Gastroesophageal sphincter (tissue), 4 donors: ENCODE measurements around the gene SMIM38. TPM values are rescaled to one million over a fixed set of nuclear protein-coding genes. Genes with fewer than 3 reads are reported as not detected.

ENCODE experiments used
- ATAC-seq: fragments of 150-250 bp; one replicate; pipeline ENCODE4 v1.9.1; 2016; ENCODE audit warnings: mild to moderate bottlenecking, moderate library complexity
- H3K27ac ChIP-seq, 4 donors: fragments of 200-600 bp; sonication (generic) in 3 of 4; 1 replicate in 3 of 4; 2 replicates in 1 of 4; pipeline ENCODE4 v1.5.1; 2016 to 2019
- H3K27me3 ChIP-seq: fragments of 200-600 bp; sonication (generic); one replicate; pipeline ENCODE4 v1.5.1; 2019
- H3K36me3 ChIP-seq, 2 donors: fragments of 200-600 bp; sonication (generic); one replicate each; pipeline ENCODE4 v1.5.1; 2019; ENCODE audit warnings: control low read depth in 1 of 2
- H3K4me1 ChIP-seq, 3 donors: fragments of 200-600 bp; sonication (generic); 1 replicate in 2 of 3; 2 replicates in 1 of 3; pipeline ENCODE4 v1.5.1; 2016 to 2019; ENCODE audit warnings: control low read depth in 2 of 3
- H3K4me3 ChIP-seq, 2 donors: fragments of 200-600 bp; sonication (generic); one replicate each; pipeline ENCODE4 v1.5.1; 2019; ENCODE audit warnings: mild to moderate bottlenecking in 1 of 2, moderate library complexity in 1 of 2
- H3K9me3 ChIP-seq, 3 donors: fragments of 200-600 bp; sonication (generic); one replicate each; pipeline ENCODE4 v1.5.1; 2017 to 2019; ENCODE audit warnings: control low read depth in 2 of 3
- EP300 ChIP-seq: sonication (generic); formaldehyde crosslinking; IDR thresholded peaks from one replicate; pipeline ENCODE4 v1.6.1; 2017; ENCODE audit warnings: antibody characterized with exemption, mild to moderate bottlenecking
- POLR2A ChIP-seq, 2 donors: fragments of 450-650 bp; IDR thresholded peaks; one replicate each; pipeline ENCODE4 v1.6.1; 2017; ENCODE audit warnings: antibody characterized with exemption in 2 of 2, mild to moderate bottlenecking in 2 of 2, moderate library complexity in 1 of 2
- POLR2AphosphoS5 ChIP-seq: sonication (generic); formaldehyde crosslinking; IDR thresholded peaks from one replicate; pipeline ENCODE4 v1.6.1; 2017; ENCODE audit warnings: antibody characterized with exemption
- WGBS, 2 donors: methylation state at CpG; one replicate each; pipeline ENCODE4 v1.1.5; 2018; ENCODE audit warnings: low coverage in 1 of 2; 5-methylcytosine and 5-hydroxymethylcytosine counted together
- total RNA-seq, 4 donors: library from RNA; depleted of rRNA; stranded (reverse); fragments of >200 nt; gene quantifications; one replicate each; pipeline ENCODE4 v1.1.0, GENCODE V29; 2016
- TF ChIP-seq, protein P1 (sequence below), 4 experiments: fragments of 200-600 bp in 2 of 4; fragments of 450-650 bp in 2 of 4; sonication (generic) in 1 of 4; IDR thresholded peaks; one replicate each; pipeline ENCODE4 v1.5.1; 2017 to 2019; ENCODE audit warnings: antibody characterized with exemption in 4 of 4, mild to moderate bottlenecking in 2 of 4, moderate library complexity in 2 of 4

The SMIM38 gene
- total RNA-seq, 4 donors from 2014 or later = 1.2 to 2.3 (median 1.3) TPM

DNA sequence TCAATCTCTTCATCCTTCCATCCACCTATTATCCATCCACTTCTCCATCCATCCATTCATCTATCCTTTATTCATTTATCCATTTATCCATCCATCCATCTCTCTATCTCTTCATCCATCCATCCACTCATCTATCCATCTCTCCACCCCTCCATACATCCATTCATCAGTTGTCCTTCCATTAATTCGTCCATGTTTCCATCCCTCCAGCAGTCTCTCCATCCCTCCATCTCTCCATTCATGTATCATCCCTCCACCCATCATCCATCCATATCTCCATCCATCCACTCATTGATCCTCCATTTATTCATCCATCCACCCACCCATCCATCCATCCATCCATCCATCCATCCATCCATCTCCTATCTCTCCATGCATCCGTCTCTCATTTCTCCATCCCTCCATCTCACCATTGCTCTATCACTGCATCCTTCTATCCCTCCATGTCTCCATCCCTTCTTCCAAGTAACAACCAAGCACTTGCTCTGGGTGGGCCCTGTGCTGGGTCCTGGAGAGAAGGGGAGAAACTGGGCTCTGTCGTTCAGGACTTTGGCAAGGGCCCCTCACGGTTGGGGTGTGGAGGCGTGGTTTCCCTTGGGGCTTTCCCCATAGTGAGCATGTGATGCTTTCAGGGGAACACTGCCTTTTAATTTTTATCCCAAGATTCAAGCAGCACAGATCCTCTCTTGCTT lies 43.3 kb downstream of the SMIM38 start:
- no peak for ATAC-seq
- no peaks in the 10 kb centered on the region for H3K36me3 ChIP-seq
- H3K27me3 ChIP-seq = peaks cover 8% of the 10 kb centered on the region
- no peaks in the 10 kb centered on the region for H3K4me1 ChIP-seq
- TF ChIP-seq, protein P1, sequence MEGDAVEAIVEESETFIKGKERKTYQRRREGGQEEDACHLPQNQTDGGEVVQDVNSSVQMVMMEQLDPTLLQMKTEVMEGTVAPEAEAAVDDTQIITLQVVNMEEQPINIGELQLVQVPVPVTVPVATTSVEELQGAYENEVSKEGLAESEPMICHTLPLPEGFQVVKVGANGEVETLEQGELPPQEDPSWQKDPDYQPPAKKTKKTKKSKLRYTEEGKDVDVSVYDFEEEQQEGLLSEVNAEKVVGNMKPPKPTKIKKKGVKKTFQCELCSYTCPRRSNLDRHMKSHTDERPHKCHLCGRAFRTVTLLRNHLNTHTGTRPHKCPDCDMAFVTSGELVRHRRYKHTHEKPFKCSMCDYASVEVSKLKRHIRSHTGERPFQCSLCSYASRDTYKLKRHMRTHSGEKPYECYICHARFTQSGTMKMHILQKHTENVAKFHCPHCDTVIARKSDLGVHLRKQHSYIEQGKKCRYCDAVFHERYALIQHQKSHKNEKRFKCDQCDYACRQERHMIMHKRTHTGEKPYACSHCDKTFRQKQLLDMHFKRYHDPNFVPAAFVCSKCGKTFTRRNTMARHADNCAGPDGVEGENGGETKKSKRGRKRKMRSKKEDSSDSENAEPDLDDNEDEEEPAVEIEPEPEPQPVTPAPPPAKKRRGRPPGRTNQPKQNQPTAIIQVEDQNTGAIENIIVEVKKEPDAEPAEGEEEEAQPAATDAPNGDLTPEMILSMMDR (IDR thresholded peaks at IDR 0.05) = no peak
- TF ChIP-seq POLR2AphosphoS5 (no peak), POLR2A (IDR thresholded peaks at IDR 0.05) (no peak), EP300 (no peak)
- H3K4me3 ChIP-seq = no peak overlapping the region
- H3K9me3 ChIP-seq = no peaks in the 10 kb centered on the region
- H3K27ac ChIP-seq = no peak overlapping the region
- WGBS, 2 donors = 82 to 100% methylated on average over 1 to 5 of the region's 5 CpGs

DNA sequence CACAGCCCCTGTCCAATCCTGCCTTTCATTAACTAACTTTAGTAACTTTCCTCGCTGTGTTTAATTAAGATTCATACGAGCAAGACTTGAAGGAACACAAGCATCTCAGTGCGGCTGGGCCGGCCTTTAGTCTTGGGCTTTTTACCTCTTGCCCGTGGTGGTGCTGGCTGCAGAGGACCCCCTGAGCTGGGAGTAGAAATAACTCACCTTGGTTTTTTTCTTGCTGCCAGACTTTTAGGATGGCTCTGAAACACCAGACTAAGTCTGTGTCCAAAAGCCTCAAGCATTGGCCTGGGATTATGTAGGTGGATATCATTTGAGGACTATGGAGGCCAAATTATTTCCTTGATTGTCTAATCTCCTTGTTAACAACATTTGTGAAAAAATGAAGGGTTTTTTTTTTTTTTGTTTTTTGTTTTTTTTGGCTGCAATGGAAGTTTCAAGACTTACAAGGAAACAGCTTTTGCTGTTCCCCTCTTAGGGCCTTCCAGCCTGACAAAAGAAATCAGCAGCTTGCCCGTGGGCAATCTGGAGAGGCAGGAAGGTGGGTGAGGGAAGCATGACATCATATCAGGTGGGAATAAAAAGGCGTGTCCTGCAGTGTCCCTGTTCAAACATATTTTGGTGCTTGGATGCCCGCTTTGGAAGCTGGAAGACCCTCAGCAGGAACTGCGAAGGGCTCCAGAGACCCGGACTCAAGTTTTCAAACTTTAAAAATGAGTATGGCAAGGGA lies 44.0 kb downstream of the SMIM38 start:
- ATAC-seq = no peak
- Histone ChIP-seq H3K27me3 (peaks cover 8% of the 10 kb centered on the region), H3K27ac (no peak overlapping the region), H3K36me3 (no peaks in the 10 kb centered on the region), H3K9me3 (no peaks in the 10 kb centered on the region), H3K4me1 (no peaks in the 10 kb centered on the region), H3K4me3 (no peak overlapping the region)
- TF ChIP-seq POLR2A (IDR thresholded peaks at IDR 0.05) (no peak), POLR2AphosphoS5 (no peak), EP300 (no peak)
- TF ChIP-seq, protein P1 (IDR thresholded peaks at IDR 0.05) = no peak
- 77% methylated on average over 6 of the region's 10 CpGs; no CpG with 5 or more reads in 1 of the 2 donors for WGBS, 2 donors

DNA sequence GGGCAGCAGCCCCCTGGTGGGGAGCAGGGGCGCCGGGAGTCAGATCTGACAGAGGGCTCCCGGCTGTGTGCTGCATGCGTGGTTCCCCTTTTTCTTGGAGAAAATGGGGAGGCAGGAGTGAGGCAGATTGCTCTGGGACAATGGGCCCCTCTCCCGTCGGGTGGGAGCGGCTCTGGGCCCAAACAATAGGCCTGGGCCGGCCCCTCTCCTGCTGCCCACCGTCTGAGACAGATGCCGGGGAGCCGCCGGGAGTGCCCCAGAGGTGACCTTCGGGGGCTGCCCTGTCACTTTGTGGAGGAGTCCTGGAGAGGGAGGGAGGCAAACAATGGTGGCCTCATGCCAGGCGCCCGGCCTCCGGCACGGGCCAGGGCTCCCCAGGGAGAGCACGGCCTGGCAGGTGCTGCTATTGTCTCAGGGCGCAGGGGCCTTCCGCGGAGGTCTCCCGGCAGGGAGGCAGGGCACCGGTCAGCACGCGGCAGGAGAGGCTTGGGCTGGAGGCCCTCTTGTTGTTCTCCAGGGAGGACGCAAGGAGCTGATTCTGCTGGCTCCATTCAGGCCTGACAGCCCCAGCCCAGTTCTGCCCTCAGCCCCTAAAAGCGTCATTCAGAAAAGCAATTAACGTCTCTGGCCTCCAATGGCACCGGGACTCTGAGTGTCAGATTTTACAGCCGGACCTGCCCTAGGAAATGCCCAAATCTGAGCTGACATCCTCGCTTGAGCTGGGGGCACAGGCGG lies 44.8 kb downstream of the SMIM38 start:
- Histone ChIP-seq H3K9me3 (no peaks in the 10 kb centered on the region), H3K36me3 (no peaks in the 10 kb centered on the region), H3K27me3 (peaks cover 8% of the 10 kb centered on the region), H3K4me1 (no peaks in the 10 kb centered on the region), H3K27ac (no peak overlapping the region), H3K4me3 (no peak overlapping the region)
- ATAC-seq = no peak
- WGBS, 2 donors = 40% methylated on average over 1 of the region's 32 CpGs; no CpG with 5 or more reads in 1 of the 2 donors
- TF ChIP-seq POLR2AphosphoS5 (no peak), EP300 (no peak), POLR2A (IDR thresholded peaks at IDR 0.05) (no peak)
- TF ChIP-seq, protein P1 (IDR thresholded peaks at IDR 0.05) = no peak

DNA sequence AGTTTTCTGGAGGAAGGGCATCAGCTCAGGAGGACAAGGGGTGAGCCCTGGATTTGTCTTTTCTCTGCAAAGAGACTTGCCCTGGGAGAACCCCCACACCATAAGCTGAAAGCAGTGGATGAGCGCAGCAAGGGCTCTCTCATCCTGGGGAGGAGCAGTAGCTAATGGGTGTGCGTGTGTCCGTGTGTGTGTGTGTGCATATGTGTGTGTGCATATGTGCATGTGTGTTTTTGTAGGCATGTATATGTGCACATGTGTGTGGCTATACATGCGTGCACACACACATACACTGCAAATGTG lies 45.3 kb downstream of the SMIM38 start:
- no CpG with 5 or more reads among the region's 4 CpGs for WGBS, 2 donors
- TF ChIP-seq POLR2A (IDR thresholded peaks at IDR 0.05) (no peak), EP300 (no peak), POLR2AphosphoS5 (no peak)
- TF ChIP-seq, protein P1 (IDR thresholded peaks at IDR 0.05) = no peak
- no peaks in the 10 kb centered on the region for H3K9me3 ChIP-seq
- peaks cover 8% of the 10 kb centered on the region for H3K27me3 ChIP-seq
- no peak overlapping the region for H3K4me3 ChIP-seq
- H3K4me1 ChIP-seq = no peaks in the 10 kb centered on the region
- no peak for ATAC-seq
- no peak overlapping the region for H3K27ac ChIP-seq
- H3K36me3 ChIP-seq = no peaks in the 10 kb centered on the region
